BE2C (cell line): ENCODE measurements around the gene DENND4A.

Experiments used
- DNase-seq: peaks from one replicate; pipeline ENCODE4 v3.0.0-alpha.2; 2020
- H3K27me3 ChIP-seq: fragments of 250-450 bp; sonication (Bioruptor Pico); 2 replicates; pipeline ENCODE4 v1.5.1; 2020; ENCODE audit warnings: mild to moderate bottlenecking
- H3K36me3 ChIP-seq: fragments of 250-450 bp; sonication (Bioruptor Pico); 2 replicates; pipeline ENCODE4 v1.5.1; 2020; ENCODE audit warnings: mild to moderate bottlenecking
- H3K4me1 ChIP-seq: fragments of 250-450 bp; sonication (Bioruptor Pico); 2 replicates; pipeline ENCODE4 v1.5.1; 2020
- H3K4me3 ChIP-seq: 2 replicates; pipeline ENCODE4 v1.5.1; 2011; ENCODE audit warnings: low read depth, low read length
- H3K9me3 ChIP-seq: fragments of 250-450 bp; sonication (Bioruptor Pico); 2 replicates; pipeline ENCODE4 v1.5.1; 2020
- CTCF ChIP-seq: IDR thresholded peaks from 2 replicates; pipeline ENCODE4 v1.5.1; 2012; ENCODE audit warnings: mild to moderate bottlenecking, low read depth, low read length

Gene DENND4A

GRCh38 chr15:65650312-65651041, 141.6 kb downstream of the DENND4A start:
- no peak for TF ChIP-seq CTCF
- no peak for DNase-seq
- Histone ChIP-seq H3K4me3 (no peak overlapping the region), H3K9me3 (no peaks in the 10 kb centered on the region), H3K27me3 (no peaks in the 10 kb centered on the region), H3K36me3 (no peaks in the 10 kb centered on the region), H3K4me1 (no peaks in the 10 kb centered on the region; the same call in 1 of the 2 replicates)

GRCh38 chr15:65646486-65646885, 145.6 kb downstream of the DENND4A start:
- Histone ChIP-seq H3K36me3 (no peaks in the 10 kb centered on the region), H3K4me1 (no peaks in the 10 kb centered on the region), H3K9me3 (no peaks in the 10 kb centered on the region), H3K27me3 (no peaks in the 10 kb centered on the region), H3K4me3 (no peak overlapping the region)
- DNase-seq, result no peak
- TF ChIP-seq CTCF, result no peak

DNA sequence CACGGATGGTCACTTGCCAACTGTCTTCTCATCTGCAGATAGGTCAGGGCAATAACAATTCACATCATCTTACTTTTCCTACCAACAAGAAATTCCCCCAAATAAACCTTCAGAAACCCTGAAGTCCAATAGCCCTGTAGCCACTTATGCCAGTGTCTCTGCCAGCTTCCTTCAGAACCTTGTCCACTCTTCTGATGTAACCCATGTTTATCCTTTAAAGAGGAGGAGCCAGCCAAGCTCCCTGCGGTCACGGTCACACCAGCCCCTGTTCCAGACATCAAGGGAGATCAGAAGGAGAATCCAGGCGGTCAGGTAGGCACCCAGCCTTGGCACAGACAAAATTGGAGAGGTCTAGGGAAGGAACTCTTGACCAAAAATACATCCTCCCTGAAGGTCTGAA, 146.7 kb downstream of the DENND4A start:
- Histone ChIP-seq H3K4me1 (no peaks in the 10 kb centered on the region), H3K27me3 (no peaks in the 10 kb centered on the region), H3K36me3 (no peaks in the 10 kb centered on the region), H3K9me3 (no peaks in the 10 kb centered on the region), H3K4me3 (no peak overlapping the region)
- no peak for DNase-seq
- no peak for TF ChIP-seq CTCF

GRCh38 chr15:65644282-65644681, 147.8 kb downstream of the DENND4A start:
- no peaks in the 10 kb centered on the region for H3K4me1 ChIP-seq
- DNase-seq, result no peak
- H3K4me3 ChIP-seq, result no peak overlapping the region
- no peak for TF ChIP-seq CTCF
- no peaks in the 10 kb centered on the region for H3K27me3 ChIP-seq
- no peaks in the 10 kb centered on the region for H3K36me3 ChIP-seq
- H3K9me3 ChIP-seq, result no peaks in the 10 kb centered on the region

GRCh38 chr15:65642594-65642993, 149.5 kb downstream of the DENND4A start:
- no peak for TF ChIP-seq CTCF
- no peaks in the 10 kb centered on the region for H3K27me3 ChIP-seq
- DNase-seq, result no peak
- no peak overlapping the region for H3K4me3 ChIP-seq
- H3K4me1 ChIP-seq, result no peaks in the 10 kb centered on the region
- no peaks in the 10 kb centered on the region for H3K9me3 ChIP-seq
- no peaks in the 10 kb centered on the region for H3K36me3 ChIP-seq

GRCh38 chr15:65641768-65642475, 150.2 kb downstream of the DENND4A start:
- Histone ChIP-seq H3K36me3 (no peaks in the 10 kb centered on the region), H3K9me3 (no peaks in the 10 kb centered on the region), H3K4me1 (no peaks in the 10 kb centered on the region), H3K27me3 (no peaks in the 10 kb centered on the region), H3K4me3 (no peak overlapping the region)
- peak; percentile 21; the same call in 1 of the 2 replicates for TF ChIP-seq CTCF
- peak; percentile 18 for DNase-seq
